Measurements from ENCODE around the gene EIF4E2. TPM values are rescaled to one million over a fixed set of nuclear protein-coding genes. Genes with fewer than 3 reads are reported as not detected.

The EIF4E2 gene
- total RNA-seq, 4 donors from 2014 or later = 23.8 to 38.5 (median 27.8) TPM

DNA sequence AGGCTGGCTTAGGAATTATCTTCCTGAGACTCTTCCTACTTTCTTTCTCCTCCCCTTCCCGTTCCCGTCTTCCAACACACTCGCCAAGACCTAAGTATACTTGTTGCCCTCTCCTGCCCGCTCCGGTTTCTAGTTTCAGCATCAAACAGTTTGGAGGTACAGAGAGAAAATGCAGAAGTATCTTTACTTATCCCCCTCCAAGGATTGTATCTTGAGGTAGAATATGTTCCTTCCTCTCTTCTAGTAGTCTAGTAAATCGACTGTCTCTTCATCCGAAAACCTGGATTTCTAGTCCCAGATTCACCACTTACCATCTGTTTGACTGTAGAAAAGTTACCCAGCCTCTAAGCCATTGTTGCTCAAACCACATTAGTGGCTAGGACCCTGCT, 755 bp downstream of the EIF4E2 start:
- Histone ChIP-seq H3K4me1 (peaks cover 0 to 53% (median 7%) of the 10 kb centered on the region in 4 donors), H3K9me3 (peaks cover 0 to 4% (median 0%) of the 10 kb centered on the region in 4 donors), H3K27ac (peak overlapping the region; percentile 91 to 99 (median 96)), H3K27me3 (no peaks in the 10 kb centered on the region), H3K4me3 (peak overlapping the region; percentile 79 to 98 (median 86)), H3K36me3 (peaks cover 0 to 27% (median 0%) of the 10 kb centered on the region in 3 donors)
- TF ChIP-seq, protein P1, sequence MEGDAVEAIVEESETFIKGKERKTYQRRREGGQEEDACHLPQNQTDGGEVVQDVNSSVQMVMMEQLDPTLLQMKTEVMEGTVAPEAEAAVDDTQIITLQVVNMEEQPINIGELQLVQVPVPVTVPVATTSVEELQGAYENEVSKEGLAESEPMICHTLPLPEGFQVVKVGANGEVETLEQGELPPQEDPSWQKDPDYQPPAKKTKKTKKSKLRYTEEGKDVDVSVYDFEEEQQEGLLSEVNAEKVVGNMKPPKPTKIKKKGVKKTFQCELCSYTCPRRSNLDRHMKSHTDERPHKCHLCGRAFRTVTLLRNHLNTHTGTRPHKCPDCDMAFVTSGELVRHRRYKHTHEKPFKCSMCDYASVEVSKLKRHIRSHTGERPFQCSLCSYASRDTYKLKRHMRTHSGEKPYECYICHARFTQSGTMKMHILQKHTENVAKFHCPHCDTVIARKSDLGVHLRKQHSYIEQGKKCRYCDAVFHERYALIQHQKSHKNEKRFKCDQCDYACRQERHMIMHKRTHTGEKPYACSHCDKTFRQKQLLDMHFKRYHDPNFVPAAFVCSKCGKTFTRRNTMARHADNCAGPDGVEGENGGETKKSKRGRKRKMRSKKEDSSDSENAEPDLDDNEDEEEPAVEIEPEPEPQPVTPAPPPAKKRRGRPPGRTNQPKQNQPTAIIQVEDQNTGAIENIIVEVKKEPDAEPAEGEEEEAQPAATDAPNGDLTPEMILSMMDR (IDR thresholded peaks at IDR 0.05) = no peak
- TF ChIP-seq POLR2A (IDR thresholded peaks at IDR 0.05) = no peak
- TF ChIP-seq EP300 (IDR thresholded peaks at IDR 0.05) = no peak
- WGBS, 2 donors = 14 to 22% methylated on average over 7 of the region's 7 CpGs
- DNase-seq (ENCODE audit: low spot score in 2 of 2) = no peak

DNA sequence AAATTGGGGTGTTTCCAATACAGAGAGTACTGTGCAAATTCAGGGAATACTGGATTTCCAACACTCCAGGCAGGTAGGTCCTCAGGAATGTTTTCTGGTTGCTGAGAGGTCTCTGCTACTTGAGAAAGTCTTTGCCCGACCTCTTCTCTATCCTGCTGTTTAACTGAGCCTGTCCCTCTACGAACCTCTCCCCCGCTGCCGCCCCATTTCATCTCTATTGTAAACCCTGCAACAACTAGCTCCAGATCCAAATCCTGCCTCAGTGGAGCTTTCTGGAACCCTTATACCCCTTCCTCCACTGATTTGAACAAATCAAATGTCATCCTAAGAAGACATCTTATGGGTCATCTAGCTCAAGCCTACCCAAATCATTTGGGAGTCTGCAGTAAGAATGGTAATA, 1.3 kb downstream of the EIF4E2 start:
- peaks cover 0 to 27% (median under 1%) of the 10 kb centered on the region in 3 donors for H3K36me3 ChIP-seq
- peaks cover 0 to 4% (median 0%) of the 10 kb centered on the region in 4 donors for H3K9me3 ChIP-seq
- H3K27me3 ChIP-seq = no peaks in the 10 kb centered on the region
- H3K4me1 ChIP-seq = peaks cover 0 to 53% (median 7%) of the 10 kb centered on the region in 4 donors
- peak overlapping the region in 2 of 4 donors; percentile 79 to 98 for H3K4me3 ChIP-seq
- TF ChIP-seq, protein P1 (IDR thresholded peaks at IDR 0.05) = no peak
- TF ChIP-seq POLR2A (IDR thresholded peaks at IDR 0.05) (no peak), EP300 (IDR thresholded peaks at IDR 0.05) (no peak)
- H3K27ac ChIP-seq = peak overlapping the region in 1 of 4 donors; percentile 99
- DNase-seq (ENCODE audit: low spot score in 2 of 2) = no peak
- 90 to 94% methylated on average over 4 of the region's 4 CpGs for WGBS, 2 donors

DNA sequence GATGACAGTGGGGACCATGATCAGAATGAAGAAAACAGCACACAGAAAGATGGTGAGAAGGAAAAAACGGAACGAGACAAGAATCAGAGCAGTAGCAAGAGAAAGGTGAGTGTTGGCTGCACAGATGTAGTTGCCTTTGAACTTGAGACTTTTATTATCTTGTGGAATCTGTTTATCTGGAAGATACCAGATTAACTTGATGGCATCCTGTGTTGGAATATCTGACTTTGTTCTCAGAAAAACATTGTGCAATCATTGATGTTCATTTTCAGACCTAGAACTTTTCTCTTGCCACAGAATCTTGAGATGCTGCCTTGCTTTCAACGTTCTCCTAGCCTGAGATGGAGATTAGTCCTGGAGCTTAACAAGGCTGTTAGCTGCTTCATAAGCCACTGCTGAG, 5.9 kb downstream of the EIF4E2 start:
- no peak overlapping the region for H3K4me3 ChIP-seq
- no peak overlapping the region for H3K27ac ChIP-seq
- H3K36me3 ChIP-seq = peaks cover 0 to 57% (median 18%) of the 10 kb centered on the region in 3 donors
- H3K4me1 ChIP-seq = peaks cover 0 to 35% (median 7%) of the 10 kb centered on the region in 4 donors
- H3K27me3 ChIP-seq = no peaks in the 10 kb centered on the region
- no peak for DNase-seq (ENCODE audit: low spot score in 2 of 2)
- H3K9me3 ChIP-seq = no peaks in the 10 kb centered on the region
- 84 to 85% methylated on average over 3 of the region's 3 CpGs for WGBS, 2 donors
- TF ChIP-seq, protein P1 (IDR thresholded peaks at IDR 0.05) = no peak
- no peak for TF ChIP-seq EP300 (IDR thresholded peaks at IDR 0.05)
- TF ChIP-seq POLR2A (IDR thresholded peaks at IDR 0.05) = no peak

DNA sequence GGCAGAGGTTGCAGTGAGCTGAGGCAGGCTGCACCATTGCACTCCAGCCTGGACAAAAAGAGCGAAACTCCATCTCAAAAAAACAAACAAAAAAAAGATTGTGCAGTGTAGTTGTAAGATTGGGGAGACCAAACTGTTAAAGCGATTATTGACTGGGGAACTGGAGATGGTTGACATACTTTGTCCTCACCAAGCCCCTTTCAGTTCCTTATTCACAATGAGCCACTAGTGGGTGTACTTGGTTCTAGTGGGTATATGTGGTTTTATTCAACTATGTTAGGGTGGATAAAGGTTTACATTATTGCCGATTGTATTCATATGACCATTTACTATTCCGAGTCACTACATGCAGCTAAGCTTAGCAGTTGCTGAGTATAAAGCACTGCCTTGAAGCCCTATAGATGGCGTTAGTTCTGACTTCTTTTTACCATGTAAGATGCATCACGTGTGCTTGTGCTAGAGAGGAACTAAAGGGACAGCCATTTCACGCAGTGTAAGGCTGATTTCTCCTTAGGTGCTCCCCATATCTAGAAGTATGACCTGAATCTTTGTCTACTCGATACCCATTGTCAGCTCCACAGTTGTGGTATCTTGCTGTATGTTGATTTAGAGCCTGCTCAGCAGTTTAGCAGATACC, 12.1 kb downstream of the EIF4E2 start:
- Histone ChIP-seq H3K4me3 (no peak overlapping the region), H3K9me3 (no peaks in the 10 kb centered on the region), H3K36me3 (peaks cover 0 to 97% (median 38%) of the 10 kb centered on the region in 3 donors), H3K4me1 (no peaks in the 10 kb centered on the region), H3K27ac (no peak overlapping the region), H3K27me3 (no peaks in the 10 kb centered on the region)
- DNase-seq (ENCODE audit: low spot score in 2 of 2) = no peak
- WGBS, 2 donors = 73 to 87% methylated on average over 8 of the region's 8 CpGs
- TF ChIP-seq, protein P1 (IDR thresholded peaks at IDR 0.05) = no peak
- TF ChIP-seq EP300 (IDR thresholded peaks at IDR 0.05) (no peak), POLR2A (IDR thresholded peaks at IDR 0.05) (no peak)

DNA sequence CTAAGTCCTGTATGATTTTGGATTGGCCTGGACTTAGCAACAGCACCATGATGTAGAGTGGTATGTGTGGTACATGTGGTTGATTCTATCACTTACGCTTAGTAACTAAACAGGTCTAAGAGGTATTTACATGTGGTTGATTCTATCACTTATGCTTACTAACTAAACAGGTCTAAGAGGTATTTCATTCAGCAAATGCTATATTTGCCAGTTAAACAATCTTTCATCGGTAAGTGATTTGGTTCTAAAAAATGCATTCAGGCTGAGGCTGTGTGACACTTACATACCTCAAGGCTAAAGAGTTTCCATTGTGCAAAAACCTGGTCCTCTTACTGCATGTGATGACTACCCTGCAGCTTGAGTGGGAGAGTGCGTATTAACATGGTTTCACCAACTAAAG, 13.1 kb downstream of the EIF4E2 start:
- WGBS, 2 donors = 29 to 76% methylated on average over 3 of the region's 3 CpGs
- no peaks in the 10 kb centered on the region for H3K9me3 ChIP-seq

More for the DNA sequence above, 13.1 kb downstream of the EIF4E2 start:
- H3K27ac ChIP-seq = no peak overlapping the region
- H3K36me3 ChIP-seq = peaks cover 0 to 97% (median 33%) of the 10 kb centered on the region in 3 donors
- H3K4me1 ChIP-seq = no peaks in the 10 kb centered on the region
- H3K27me3 ChIP-seq = no peaks in the 10 kb centered on the region
- TF ChIP-seq POLR2A (IDR thresholded peaks at IDR 0.05) = no peak
- no peak for TF ChIP-seq EP300 (IDR thresholded peaks at IDR 0.05)
- TF ChIP-seq, protein P1 (IDR thresholded peaks at IDR 0.05) = no peak
- H3K4me3 ChIP-seq = no peak overlapping the region
- DNase-seq (ENCODE audit: low spot score in 2 of 2) = no peak

Measured in tibial nerve (tissue), 4 donors.